Adrenal gland (tissue), 5 donors: Measurements from ENCODE around the gene PPM1A.

Source experiments
- POLR2A ChIP-seq, 2 donors: fragments of 450-650 bp; IDR thresholded peaks; one replicate each; pipeline ENCODE4 v1.6.1; 2017; ENCODE audit warnings: antibody characterized with exemption in 2 of 2, mild to moderate bottlenecking in 2 of 2, moderate library complexity in 1 of 2
- TF ChIP-seq, protein P1 (sequence below), 6 experiments: fragments of 450-650 bp in 4 of 6; fragments of 200-600 bp in 2 of 6; sonication (generic) in 1 of 6; IDR thresholded peaks; 1 replicate in 5 of 6; 2 replicates in 1 of 6; pipeline versions ENCODE4 v1.5.1 to v1.8.0; 2016 to 2021; ENCODE audit warnings: antibody characterized with exemption in 6 of 6, mild to moderate bottlenecking in 2 of 6, moderate library complexity in 1 of 6
- donor health status: DM: no; HTN: no; CAD: no.

- TF ChIP-seq, protein P1, sequence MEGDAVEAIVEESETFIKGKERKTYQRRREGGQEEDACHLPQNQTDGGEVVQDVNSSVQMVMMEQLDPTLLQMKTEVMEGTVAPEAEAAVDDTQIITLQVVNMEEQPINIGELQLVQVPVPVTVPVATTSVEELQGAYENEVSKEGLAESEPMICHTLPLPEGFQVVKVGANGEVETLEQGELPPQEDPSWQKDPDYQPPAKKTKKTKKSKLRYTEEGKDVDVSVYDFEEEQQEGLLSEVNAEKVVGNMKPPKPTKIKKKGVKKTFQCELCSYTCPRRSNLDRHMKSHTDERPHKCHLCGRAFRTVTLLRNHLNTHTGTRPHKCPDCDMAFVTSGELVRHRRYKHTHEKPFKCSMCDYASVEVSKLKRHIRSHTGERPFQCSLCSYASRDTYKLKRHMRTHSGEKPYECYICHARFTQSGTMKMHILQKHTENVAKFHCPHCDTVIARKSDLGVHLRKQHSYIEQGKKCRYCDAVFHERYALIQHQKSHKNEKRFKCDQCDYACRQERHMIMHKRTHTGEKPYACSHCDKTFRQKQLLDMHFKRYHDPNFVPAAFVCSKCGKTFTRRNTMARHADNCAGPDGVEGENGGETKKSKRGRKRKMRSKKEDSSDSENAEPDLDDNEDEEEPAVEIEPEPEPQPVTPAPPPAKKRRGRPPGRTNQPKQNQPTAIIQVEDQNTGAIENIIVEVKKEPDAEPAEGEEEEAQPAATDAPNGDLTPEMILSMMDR (IDR thresholded peaks at IDR 0.05), result no peak
- TF ChIP-seq POLR2A (IDR thresholded peaks at IDR 0.05), result no peak
These were observed 83.8 kb downstream of the PPM1A start for GRCh38 chr14:60332869-60333268.
